ENCODE results near the gene KRTAP5-4. TPM values are rescaled to one million over a fixed set of nuclear protein-coding genes. Genes with fewer than 3 reads are reported as not detected.

KRTAP5-4 gene
- total RNA-seq, 1 donor from 2014 or later: not detected

DNA sequence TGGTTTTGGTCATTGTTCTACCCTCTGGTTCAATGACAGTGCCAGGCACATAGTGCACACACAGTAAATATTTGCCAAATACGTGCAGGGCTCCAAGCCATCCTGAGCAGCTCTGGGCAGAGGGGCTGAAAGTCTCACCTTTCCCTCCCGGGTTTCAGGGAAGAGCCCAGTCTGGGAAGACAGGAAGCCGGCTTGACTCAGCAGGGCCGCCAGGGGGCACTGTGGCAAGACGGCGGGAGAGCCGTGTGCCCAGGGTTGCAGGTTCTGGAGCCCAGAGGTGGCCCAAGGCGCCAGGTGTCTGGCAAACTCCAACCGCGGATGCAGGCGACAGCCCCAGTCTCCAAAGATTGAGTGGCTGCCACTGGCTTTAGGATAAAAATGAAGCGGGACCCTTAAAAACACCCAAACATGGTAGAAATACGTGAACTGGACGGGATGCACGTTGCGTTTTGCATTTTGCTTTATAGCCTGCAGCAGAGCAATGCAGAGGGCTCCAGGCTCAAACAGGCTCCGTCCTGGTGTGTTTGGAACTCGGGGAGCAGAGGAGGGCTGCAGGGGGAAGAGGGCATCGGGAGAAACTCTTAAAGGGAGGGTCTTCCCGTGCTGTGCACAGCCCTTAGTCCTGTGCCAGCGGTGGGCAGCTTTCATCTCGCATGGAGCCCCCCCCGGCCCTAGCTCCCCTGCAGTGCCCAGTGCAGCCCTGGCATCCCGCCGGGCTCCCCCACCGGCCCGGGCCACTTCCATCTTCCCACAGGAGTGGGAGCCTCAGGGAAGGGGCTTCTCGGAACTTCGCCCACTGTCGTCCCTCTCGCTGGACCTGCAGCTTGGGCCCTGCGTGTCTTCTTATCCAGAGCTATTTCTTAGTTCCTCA, 18.4 kb upstream of the KRTAP5-4 start:
- H3K27ac ChIP-seq (ENCODE audit: low read depth, low read length): no peak overlapping the region
- Mint-ChIP-seq H3K27me3 (ENCODE audit: low read depth, unreplicated experiment) (peaks cover 55% of the 10 kb centered on the region), H3K4me3 (ENCODE audit: unreplicated experiment) (no peak overlapping the region), H3K27ac (ENCODE audit: unreplicated experiment) (no peak overlapping the region), H3K9me3 (ENCODE audit: unreplicated experiment) (no peaks in the 10 kb centered on the region), H3K4me1 (ENCODE audit: low read depth, unreplicated experiment) (no peaks in the 10 kb centered on the region), H3K36me3 (ENCODE audit: low read depth, unreplicated experiment) (no peaks in the 10 kb centered on the region)
- no peaks in the 10 kb centered on the region for H3K36me3 ChIP-seq (ENCODE audit: insufficient read depth, low read length)
- no peak overlapping the region for H3K9ac ChIP-seq (ENCODE audit: low read length)
- H3K27me3 ChIP-seq (ENCODE audit: insufficient read depth, low read length): peaks cover 20% of the 10 kb centered on the region
- no peak overlapping the region for H2AFZ ChIP-seq (ENCODE audit: low read depth, low read length)
- H4K20me1 ChIP-seq (ENCODE audit: insufficient read depth, low read length): no peaks in the 10 kb centered on the region
- H3K4me1 ChIP-seq (ENCODE audit: insufficient read depth, low read length): no peaks in the 10 kb centered on the region
- TF ChIP-seq EZH2 (IDR thresholded peaks at IDR 0.05; ENCODE audit: insufficient read depth, low read length): no peak
- TF ChIP-seq CTCF (IDR thresholded peaks at IDR 0.05; ENCODE audit: insufficient read depth, low read depth, low read length): peak; percentile 52
- DNase-seq (ENCODE audit: low read depth): no peak
- no peak overlapping the region for H3K4me3 ChIP-seq (ENCODE audit: insufficient read depth, low read depth, low read length)
- H3K4me2 ChIP-seq (ENCODE audit: low read length): no peak overlapping the region
- no peaks in the 10 kb centered on the region for H3K79me2 ChIP-seq (ENCODE audit: insufficient read depth, low read length)
- FAIRE-seq: no peak
- no peaks in the 10 kb centered on the region for H3K9me3 ChIP-seq (ENCODE audit: insufficient read depth, low read depth, low read length)

DNA sequence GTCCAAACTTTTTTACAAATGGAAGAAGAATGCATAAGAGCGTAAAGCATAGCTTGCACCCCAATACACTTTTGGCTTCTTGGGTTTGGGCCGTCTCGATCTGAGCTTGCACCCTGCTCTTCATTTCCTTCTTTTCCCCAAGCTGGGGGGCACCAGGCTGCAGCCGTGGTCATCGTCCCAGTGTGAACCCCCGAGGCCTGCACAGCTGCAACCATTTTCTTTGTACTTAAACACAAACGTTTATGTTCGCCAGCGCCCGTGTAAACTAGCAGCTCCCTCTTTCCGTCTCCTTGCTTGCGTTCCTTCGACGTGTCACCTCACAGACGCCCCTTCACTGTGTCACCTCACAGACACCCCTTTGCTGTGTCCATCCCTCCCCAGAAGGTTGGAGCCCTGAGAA, 17.7 kb upstream of the KRTAP5-4 start:
- Mint-ChIP-seq H3K9me3 (ENCODE audit: unreplicated experiment) (peaks cover 3% of the 10 kb centered on the region), H3K4me1 (ENCODE audit: low read depth, unreplicated experiment) (no peaks in the 10 kb centered on the region), H3K27me3 (ENCODE audit: low read depth, unreplicated experiment) (peaks cover 55% of the 10 kb centered on the region), H3K27ac (ENCODE audit: unreplicated experiment) (no peak overlapping the region), H3K36me3 (ENCODE audit: low read depth, unreplicated experiment) (no peaks in the 10 kb centered on the region), H3K4me3 (ENCODE audit: unreplicated experiment) (no peak overlapping the region)
- Histone ChIP-seq H3K36me3 (ENCODE audit: insufficient read depth, low read length) (no peaks in the 10 kb centered on the region), H4K20me1 (ENCODE audit: insufficient read depth, low read length) (no peaks in the 10 kb centered on the region), H3K9me3 (ENCODE audit: insufficient read depth, low read depth, low read length) (no peaks in the 10 kb centered on the region), H3K4me2 (ENCODE audit: low read length) (no peak overlapping the region), H3K27me3 (ENCODE audit: insufficient read depth, low read length) (peaks cover 20% of the 10 kb centered on the region), H2AFZ (ENCODE audit: low read depth, low read length) (no peak overlapping the region), H3K27ac (ENCODE audit: low read depth, low read length) (no peak overlapping the region), H3K4me1 (ENCODE audit: insufficient read depth, low read length) (no peaks in the 10 kb centered on the region), H3K79me2 (ENCODE audit: insufficient read depth, low read length) (no peaks in the 10 kb centered on the region), H3K9ac (ENCODE audit: low read length) (no peak overlapping the region), H3K4me3 (ENCODE audit: insufficient read depth, low read depth, low read length) (no peak overlapping the region)
- TF ChIP-seq CTCF (IDR thresholded peaks at IDR 0.05; ENCODE audit: insufficient read depth, low read depth, low read length) (no peak), EZH2 (IDR thresholded peaks at IDR 0.05; ENCODE audit: insufficient read depth, low read length) (no peak)
- FAIRE-seq (no peak), DNase-seq (ENCODE audit: low read depth) (no peak)

- H3K36me3 Mint-ChIP-seq (ENCODE audit: low read depth, unreplicated experiment): no peaks in the 10 kb centered on the region
- H3K27ac Mint-ChIP-seq (ENCODE audit: unreplicated experiment): no peak overlapping the region
- H3K4me1 Mint-ChIP-seq (ENCODE audit: low read depth, unreplicated experiment): no peaks in the 10 kb centered on the region
- no peak overlapping the region for H3K9ac ChIP-seq (ENCODE audit: low read length)
- H3K4me3 Mint-ChIP-seq (ENCODE audit: unreplicated experiment): no peak overlapping the region
- no peaks in the 10 kb centered on the region for H4K20me1 ChIP-seq (ENCODE audit: insufficient read depth, low read length)
- no peaks in the 10 kb centered on the region for H3K36me3 ChIP-seq (ENCODE audit: insufficient read depth, low read length)
- H3K27ac ChIP-seq (ENCODE audit: low read depth, low read length): no peak overlapping the region
- no peaks in the 10 kb centered on the region for H3K79me2 ChIP-seq (ENCODE audit: insufficient read depth, low read length)
- TF ChIP-seq EZH2 (IDR thresholded peaks at IDR 0.05; ENCODE audit: insufficient read depth, low read length): no peak
- no peak for TF ChIP-seq CTCF (IDR thresholded peaks at IDR 0.05; ENCODE audit: insufficient read depth, low read depth, low read length)
- no peaks in the 10 kb centered on the region for H3K9me3 ChIP-seq (ENCODE audit: insufficient read depth, low read depth, low read length)
- no peak overlapping the region for H3K4me3 ChIP-seq (ENCODE audit: insufficient read depth, low read depth, low read length)
- H3K4me2 ChIP-seq (ENCODE audit: low read length): no peak overlapping the region
- peaks cover 55% of the 10 kb centered on the region for H3K27me3 Mint-ChIP-seq (ENCODE audit: low read depth, unreplicated experiment)
- peaks cover 3% of the 10 kb centered on the region for H3K9me3 Mint-ChIP-seq (ENCODE audit: unreplicated experiment)
- DNase-seq (ENCODE audit: low read depth): no peak
- FAIRE-seq: no peak
- no peaks in the 10 kb centered on the region for H3K4me1 ChIP-seq (ENCODE audit: insufficient read depth, low read length)
- no peak overlapping the region for H2AFZ ChIP-seq (ENCODE audit: low read depth, low read length)
- peaks cover 20% of the 10 kb centered on the region for H3K27me3 ChIP-seq (ENCODE audit: insufficient read depth, low read length)
Observed at GRCh38 chr11:1639102-1639620, 17.2 kb upstream of the KRTAP5-4 start.

Data from astrocyte (in vitro differentiated cells and primary cell).